GM18909 (cell line): Measurements from ENCODE around the gene QPRT.
"Not testable (repeated sequence)": the region's sequence is repeated elsewhere in the genome, so short reads cannot be mapped to it uniquely, and the experiment has no call there.

ENCODE experiments used
- ATAC-seq: cut with Tn5 transposase; IDR thresholded peaks from one replicate; pipeline ENCODE4 v1.9.1; 2021; ENCODE audit warnings: mild to moderate bottlenecking; ENCODE audit not compliant: unreplicated experiment, poor library complexity

The QPRT gene

GRCh38 chr16:29678691-29679267, at the start of gene QPRT:
Gene QPRT (plus strand): TSS chr16:29679180. CDS start chr16:29679198, 18 bp downstream.
- no peak for ATAC-seq

GRCh38 chr16:29629318-29629717, 49.7 kb upstream of the QPRT start:
- not testable (repeated sequence) for ATAC-seq

- ATAC-seq = not testable (repeated sequence)
Observed at GRCh38 chr16:29631658-29632057, 47.3 kb upstream of the QPRT start.

GRCh38 chr16:29635902-29636301, 43.1 kb upstream of the QPRT start:
- ATAC-seq = not testable (repeated sequence)

GRCh38 chr16:29636368-29636767, 42.6 kb upstream of the QPRT start:
- ATAC-seq = not testable (repeated sequence)

GRCh38 chr16:29638751-29639150, 40.2 kb upstream of the QPRT start:
- ATAC-seq = not testable (repeated sequence)

GRCh38 chr16:29641561-29641960, 37.4 kb upstream of the QPRT start:
- no peak for ATAC-seq

GRCh38 chr16:29643596-29643995, 35.4 kb upstream of the QPRT start:
- ATAC-seq = no peak

- ATAC-seq = peak; percentile 72
Observed at GRCh38 chr16:29644338-29644857, 34.6 kb upstream of the QPRT start.

GRCh38 chr16:29644973-29645693, 33.8 kb upstream of the QPRT start:
- no peak for ATAC-seq

GRCh38 chr16:29645694-29646187, 33.2 kb upstream of the QPRT start:
- ATAC-seq = no peak

- no peak for ATAC-seq
Observed at GRCh38 chr16:29646947-29647346, 32.0 kb upstream of the QPRT start.

GRCh38 chr16:29649588-29650494, 29.1 kb upstream of the QPRT start:
- ATAC-seq = no peak

GRCh38 chr16:29650771-29651170, 28.2 kb upstream of the QPRT start:
- no peak for ATAC-seq

- no peak for ATAC-seq
Observed at GRCh38 chr16:29651774-29652349, 27.1 kb upstream of the QPRT start.

GRCh38 chr16:29653471-29653870, 25.5 kb upstream of the QPRT start:
- no peak for ATAC-seq

- ATAC-seq = not testable (repeated sequence)
Observed at GRCh38 chr16:29653890-29654289, 25.1 kb upstream of the QPRT start.

GRCh38 chr16:29656688-29657523, 22.1 kb upstream of the QPRT start:
- ATAC-seq = no peak

- ATAC-seq = no peak
Observed at GRCh38 chr16:29658705-29659104, 20.3 kb upstream of the QPRT start.
